CD4-positive, alpha-beta T cell (primary cell): ENCODE measurements around the gene RDH5. TPM values are rescaled to one million over a fixed set of nuclear protein-coding genes. Genes with fewer than 3 reads are reported as not detected.

Experiments
- ATAC-seq: fragments of 200-7000 bp; cut with Tn5 transposase; one replicate; pipeline ENCODE4 v1.10.0; 2022; ENCODE audit warnings: mild to moderate bottlenecking; ENCODE audit not compliant: poor library complexity
- CTCF ChIA-PET: fragments of 350-600 bp; sonication (Branson Sonifier 250); formaldehyde crosslinking; loops from one replicate; lab custom pipeline; 2021; ENCODE audit warnings: antibody characterized with exemption, inconsistent platforms; lab: Charles Lee
- POLR2A ChIA-PET: fragments of 350-600 bp; sonication (Branson Sonifier 250); formaldehyde crosslinking; loops from one replicate; lab custom pipeline; 2021; ENCODE audit warnings: antibody characterized with exemption, inconsistent platforms; lab: Charles Lee
- DNase-seq, 14 experiments: peaks; one replicate each; pipeline ENCODE4 v3.0.0-alpha.2; 2013 to 2020; ENCODE audit warnings: mixed read lengths in 2 of 14
- H3K27ac ChIP-seq, 2 donors: one replicate each; pipeline versions ENCODE4 v1.5.1 to v1.7.0; 2013; ENCODE audit warnings: low read length in 2 of 2, low read depth in 1 of 2, mild to moderate bottlenecking in 1 of 2
- H3K27me3 ChIP-seq, 2 experiments: 1 replicate in 1 of 2; 2 replicates in 1 of 2; pipeline versions ENCODE4 v1.6.1 to v1.7.0; 2013; ENCODE audit warnings: low read length in 2 of 2, control low read depth in 1 of 2, mild to moderate bottlenecking in 1 of 2, moderate library complexity in 1 of 2; ENCODE audit not compliant: insufficient read depth in 2 of 2, control insufficient read depth in 1 of 2
- H3K36me3 ChIP-seq: one replicate; pipeline ENCODE4 v1.6.1; 2013; ENCODE audit warnings: low read length, control low read depth; ENCODE audit not compliant: insufficient read depth
- H3K4me1 ChIP-seq: one replicate; pipeline ENCODE4 v1.6.1; 2013; ENCODE audit warnings: low read length, control low read depth; ENCODE audit not compliant: insufficient read depth
- H3K4me3 ChIP-seq: one replicate; pipeline ENCODE4 v1.5.1; 2013; ENCODE audit warnings: mild to moderate bottlenecking, low read length, moderate library complexity
- H3K9me3 ChIP-seq, 2 experiments: 1 replicate in 1 of 2; 2 replicates in 1 of 2; pipeline versions ENCODE4 v1.6.1 to v1.7.0; 2013; ENCODE audit warnings: low read length in 2 of 2, mild to moderate bottlenecking in 2 of 2, control low read depth in 1 of 2, moderate library complexity in 1 of 2; ENCODE audit not compliant: control insufficient read depth in 1 of 2, insufficient read depth in 1 of 2
- H3K27ac Mint-ChIP-seq: one replicate; pipeline ENCODE4 v1.8.0; 2020; ENCODE audit warnings: mixed read lengths
- H3K27me3 Mint-ChIP-seq: one replicate; pipeline ENCODE4 v1.8.0; 2021; ENCODE audit warnings: mixed read lengths
- H3K36me3 Mint-ChIP-seq: one replicate; pipeline ENCODE4 v1.8.0; 2021; ENCODE audit warnings: low read depth, mixed read lengths
- H3K4me1 Mint-ChIP-seq: one replicate; pipeline ENCODE4 v1.8.0; 2021; ENCODE audit warnings: low read depth, mixed read lengths
- H3K4me3 Mint-ChIP-seq: one replicate; pipeline ENCODE4 v1.8.0; 2020; ENCODE audit warnings: mild to moderate bottlenecking, mixed read lengths
- H3K9me3 Mint-ChIP-seq: one replicate; pipeline ENCODE4 v1.8.0; 2020; ENCODE audit warnings: mixed read lengths
- intact Hi-C, 2 experiments: fragments of 100-400 bp; cut with DNase I in 1 of 2; cut with micrococcal nuclease in 1 of 2; formaldehyde crosslinking; loops; one replicate each; pipeline versions ENCODE4 v1.15.1 to v1.9.0; 2023 to 2025; cut with DNase I, micrococcal nuclease
- total RNA-seq, 174 experiments: library from RNA in 2 of 174; stranded (reverse) in 2 of 174; gene quantifications; one replicate each; pipeline ENCODE4 v1.2.3 and lab custom pipeline; 2021 to 2026
- TF ChIP-seq, protein P1 (sequence below): fragments of 200-600 bp; IDR thresholded peaks from one replicate; pipeline ENCODE4 v1.8.0; 2022; ENCODE audit warnings: antibody characterized with exemption, mild to moderate bottlenecking

The RDH5 gene
- total RNA-seq, 2 experiments from 2014 or later = 8.8 TPM

DNA sequence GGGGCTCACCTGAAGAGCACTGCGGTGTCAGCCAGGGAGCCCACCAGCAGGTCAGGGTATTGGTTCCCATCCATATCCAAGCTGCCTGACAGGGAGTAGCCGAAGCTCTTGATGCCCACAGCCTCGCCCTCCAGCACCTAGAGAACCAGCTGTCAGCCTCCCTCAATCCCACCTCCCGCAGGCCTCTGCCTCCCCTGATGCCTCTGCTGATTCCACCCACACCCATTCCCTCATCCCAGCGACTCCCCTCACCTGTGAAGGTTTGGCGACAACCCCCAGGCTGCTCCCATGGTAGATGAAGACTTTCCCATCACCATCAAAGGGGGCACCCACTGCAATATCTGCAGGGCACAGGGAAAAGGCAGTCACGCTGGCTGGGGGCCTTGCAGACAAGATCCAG lies 22.5 kb upstream of the RDH5 start:
- Mint-ChIP-seq H3K4me3 (no peak overlapping the region), H3K4me1 (no peaks in the 10 kb centered on the region), H3K9me3 (no peaks in the 10 kb centered on the region), H3K36me3 (no peaks in the 10 kb centered on the region), H3K27ac (no peak overlapping the region), H3K27me3 (no peaks in the 10 kb centered on the region)
- no peak overlapping the region for H3K27ac ChIP-seq
- TF ChIP-seq, protein P1, sequence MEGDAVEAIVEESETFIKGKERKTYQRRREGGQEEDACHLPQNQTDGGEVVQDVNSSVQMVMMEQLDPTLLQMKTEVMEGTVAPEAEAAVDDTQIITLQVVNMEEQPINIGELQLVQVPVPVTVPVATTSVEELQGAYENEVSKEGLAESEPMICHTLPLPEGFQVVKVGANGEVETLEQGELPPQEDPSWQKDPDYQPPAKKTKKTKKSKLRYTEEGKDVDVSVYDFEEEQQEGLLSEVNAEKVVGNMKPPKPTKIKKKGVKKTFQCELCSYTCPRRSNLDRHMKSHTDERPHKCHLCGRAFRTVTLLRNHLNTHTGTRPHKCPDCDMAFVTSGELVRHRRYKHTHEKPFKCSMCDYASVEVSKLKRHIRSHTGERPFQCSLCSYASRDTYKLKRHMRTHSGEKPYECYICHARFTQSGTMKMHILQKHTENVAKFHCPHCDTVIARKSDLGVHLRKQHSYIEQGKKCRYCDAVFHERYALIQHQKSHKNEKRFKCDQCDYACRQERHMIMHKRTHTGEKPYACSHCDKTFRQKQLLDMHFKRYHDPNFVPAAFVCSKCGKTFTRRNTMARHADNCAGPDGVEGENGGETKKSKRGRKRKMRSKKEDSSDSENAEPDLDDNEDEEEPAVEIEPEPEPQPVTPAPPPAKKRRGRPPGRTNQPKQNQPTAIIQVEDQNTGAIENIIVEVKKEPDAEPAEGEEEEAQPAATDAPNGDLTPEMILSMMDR = no peak
- ChIA-PET POLR2A (no interaction called here), CTCF (no interaction called here)
- peaks cover 0 to 3% of the 10 kb centered on the region in 2 experiments for H3K27me3 ChIP-seq
- H3K4me3 ChIP-seq = no peak overlapping the region
- intact Hi-C loops = no loop called here
- DNase-seq = no peak
- H3K9me3 ChIP-seq = no peaks in the 10 kb centered on the region
- ATAC-seq = no peak
- H3K36me3 ChIP-seq = no peaks in the 10 kb centered on the region
- no peaks in the 10 kb centered on the region for H3K4me1 ChIP-seq

- Mint-ChIP-seq H3K4me3 (no peak overlapping the region), H3K36me3 (no peaks in the 10 kb centered on the region), H3K27me3 (no peaks in the 10 kb centered on the region), H3K27ac (no peak overlapping the region), H3K9me3 (no peaks in the 10 kb centered on the region), H3K4me1 (no peaks in the 10 kb centered on the region)
- POLR2A ChIA-PET = no interaction called here
- Histone ChIP-seq H3K4me3 (no peak overlapping the region), H3K36me3 (no peaks in the 10 kb centered on the region), H3K9me3 (no peaks in the 10 kb centered on the region), H3K4me1 (no peaks in the 10 kb centered on the region), H3K27ac (no peak overlapping the region), H3K27me3 (peaks cover 0 to 3% of the 10 kb centered on the region in 2 experiments)
- no peak for ATAC-seq
- TF ChIP-seq, protein P1 = no peak
- CTCF ChIA-PET = no interaction called here
- no peak for DNase-seq
- intact Hi-C loops = no loop called here
These were observed 21.8 kb upstream of the RDH5 start for GRCh38 chr12:55698241-55698955.

- no peaks in the 10 kb centered on the region for H3K9me3 ChIP-seq
- no peaks in the 10 kb centered on the region for H3K27me3 Mint-ChIP-seq
- H3K27ac ChIP-seq = no peak overlapping the region
- DNase-seq = no peak
- H3K36me3 Mint-ChIP-seq = no peaks in the 10 kb centered on the region
- no peaks in the 10 kb centered on the region for H3K9me3 Mint-ChIP-seq
- H3K36me3 ChIP-seq = no peaks in the 10 kb centered on the region
- intact Hi-C loops = no loop called here
- ATAC-seq = no peak
- ChIA-PET CTCF (no interaction called here), POLR2A (no interaction called here)
- H3K4me3 ChIP-seq = no peak overlapping the region
- H3K4me3 Mint-ChIP-seq = no peak overlapping the region
- peaks cover 0 to 3% of the 10 kb centered on the region in 2 experiments for H3K27me3 ChIP-seq
- no peaks in the 10 kb centered on the region for H3K4me1 Mint-ChIP-seq
- no peaks in the 10 kb centered on the region for H3K4me1 ChIP-seq
- H3K27ac Mint-ChIP-seq = no peak overlapping the region
- TF ChIP-seq, protein P1 = no peak
These were observed 21.2 kb upstream of the RDH5 start for GRCh38 chr12:55698965-55699364.
